ENCODE measurements around the gene CMTR1.
A peak's percentile ranks its signal among the peaks of the same experiment; 100 is the strongest.

The CMTR1 gene

DNA sequence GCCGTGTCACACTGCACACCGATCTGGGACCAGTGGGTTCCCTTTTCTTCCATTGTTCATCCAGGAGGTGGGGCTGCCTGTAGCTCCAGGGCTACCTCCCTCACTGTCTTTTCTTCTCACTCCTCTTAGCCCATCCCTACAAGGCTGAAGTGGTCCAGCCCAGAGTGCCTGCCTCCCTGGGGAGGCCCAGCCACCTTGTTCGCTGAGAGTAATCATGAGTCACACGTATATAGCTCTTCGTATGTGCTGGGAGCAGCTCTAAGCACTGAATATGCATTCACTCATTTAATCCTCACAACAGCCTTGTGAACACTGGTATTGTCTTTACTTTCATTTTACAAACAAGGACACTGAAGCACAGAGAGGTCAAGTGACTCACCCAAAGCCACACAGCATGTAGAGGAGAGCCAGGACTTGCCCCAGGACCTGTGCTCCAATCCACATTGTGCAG, 81.3 kb downstream of the CMTR1 start:
- DNase-seq: peak; percentile 69 to 72

DNA sequence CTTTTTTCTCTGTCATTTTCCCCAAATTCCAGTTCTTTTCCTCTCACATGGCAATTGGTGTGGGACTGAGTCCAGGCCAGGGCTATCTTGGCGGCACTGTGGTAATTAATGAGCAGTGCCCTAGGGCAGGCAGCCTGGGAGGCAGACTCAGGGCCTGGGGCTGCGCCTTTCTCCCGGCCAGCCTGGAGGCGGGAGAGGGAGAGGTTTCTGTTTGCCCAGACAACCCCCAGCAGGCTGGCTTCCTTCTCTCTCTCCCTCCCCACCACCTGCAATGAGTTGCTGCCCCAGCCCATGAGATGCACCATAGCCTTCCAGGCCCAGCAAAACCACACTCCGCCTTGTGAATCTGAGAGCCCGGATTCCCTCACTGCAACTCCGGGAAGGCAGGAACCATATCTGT, 81.8 kb downstream of the CMTR1 start:
- no peak for DNase-seq

DNA sequence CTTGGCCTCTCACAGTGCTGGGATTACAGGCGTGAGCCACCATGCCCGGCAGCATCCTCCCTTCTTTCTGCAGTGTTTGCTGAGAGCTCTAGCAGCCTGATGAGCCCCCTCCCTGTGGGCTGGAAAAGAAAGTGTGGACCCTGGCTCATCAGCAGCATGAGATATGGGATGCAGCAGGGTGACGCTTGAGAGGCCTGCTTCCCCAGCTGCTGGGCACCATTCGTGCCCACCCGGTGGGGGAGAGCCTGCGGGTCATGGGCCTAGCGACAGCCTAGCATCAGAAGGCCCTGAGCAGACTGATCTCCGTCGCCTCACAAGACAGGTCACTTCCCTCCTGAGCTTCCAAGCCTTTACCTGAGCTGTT, 82.7 kb downstream of the CMTR1 start:
- DNase-seq: no peak

DNA sequence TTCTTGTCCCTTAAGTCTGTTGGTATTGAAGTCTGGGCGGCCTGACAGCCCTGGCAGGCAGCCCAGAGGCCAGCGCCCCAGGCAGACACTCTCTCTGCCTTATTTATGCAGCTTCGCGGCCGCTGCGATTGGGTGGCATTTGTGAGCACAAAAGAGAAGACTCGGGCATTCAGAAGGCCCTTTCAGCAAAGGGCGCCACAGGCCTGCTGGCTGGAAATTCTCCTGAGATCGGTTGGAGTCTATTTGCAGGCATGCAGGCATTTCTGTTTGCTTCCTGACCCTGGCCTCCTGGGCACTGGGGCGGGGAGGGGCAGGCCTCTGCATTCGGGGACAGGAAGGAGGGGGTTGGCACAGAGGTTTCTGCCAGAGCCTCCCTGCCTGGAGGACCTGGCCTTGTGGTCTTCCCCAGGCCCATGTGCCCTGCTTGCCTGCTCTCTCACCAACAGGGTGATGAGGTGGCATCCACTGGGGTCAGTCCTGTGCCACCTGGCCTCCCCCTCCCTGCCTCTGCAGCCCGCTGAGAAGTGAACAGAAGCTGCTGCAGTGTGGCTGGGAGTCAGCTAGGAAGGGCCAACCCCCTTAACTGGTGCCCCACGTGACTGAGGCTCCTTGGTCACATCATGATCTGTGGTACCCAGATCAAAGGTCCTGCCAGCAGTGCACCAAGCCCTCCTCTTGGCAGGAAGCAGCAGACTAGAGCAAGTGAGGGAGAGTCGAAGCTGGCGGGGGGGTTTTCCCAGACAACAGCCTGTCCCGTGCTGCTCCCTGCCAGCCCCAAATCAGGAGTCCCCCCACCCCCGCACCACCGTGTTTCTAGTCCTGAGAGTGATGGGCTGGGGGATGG, 83.3 kb downstream of the CMTR1 start:
- peak; percentile 86 to 87 for DNase-seq

DNA sequence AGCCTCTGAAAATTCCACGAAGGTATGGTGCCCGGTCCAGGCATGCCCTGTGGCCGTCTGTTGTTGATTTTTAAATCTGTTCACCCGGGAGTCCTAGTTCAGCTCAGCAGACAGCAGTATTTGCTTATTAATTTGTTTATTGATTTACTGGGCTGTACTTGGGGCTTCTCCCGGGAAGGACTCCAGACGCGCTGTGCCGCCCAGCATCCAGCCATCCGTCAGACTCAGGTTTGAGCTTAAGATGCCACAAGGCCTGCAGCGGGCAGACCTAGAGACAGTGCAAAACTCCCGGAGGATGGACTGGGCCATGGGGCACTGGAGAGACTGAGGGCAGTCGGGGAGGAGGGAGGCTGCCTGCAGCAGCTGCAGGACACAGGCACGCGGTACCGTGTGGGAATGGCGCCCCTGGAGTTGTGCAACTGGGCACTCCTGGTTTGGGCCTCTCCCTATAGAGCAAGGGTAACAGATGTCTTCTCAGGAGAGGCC, 83.9 kb downstream of the CMTR1 start:
- no peak for DNase-seq

DNA sequence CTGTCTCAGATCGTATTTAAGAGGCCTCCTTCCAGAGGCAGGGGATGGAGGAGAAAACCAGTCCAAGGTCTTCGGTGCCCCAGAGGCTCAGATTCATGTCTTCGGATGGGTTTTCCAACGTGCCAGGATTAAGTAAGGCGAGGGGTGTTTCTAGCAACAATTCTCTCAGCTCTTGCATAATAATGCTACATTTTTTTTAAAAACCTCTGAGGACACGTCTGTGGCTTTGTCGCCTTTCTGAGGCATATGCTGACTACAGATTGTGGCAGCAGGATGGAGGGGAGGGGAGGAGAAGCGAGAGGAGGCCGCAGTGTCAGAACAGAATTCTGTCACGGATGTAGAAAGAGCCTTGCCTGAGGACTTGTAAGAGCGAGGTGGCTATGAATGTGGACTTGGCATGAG, 84.4 kb downstream of the CMTR1 start:
- DNase-seq: peak; percentile 77 to 80

DNA sequence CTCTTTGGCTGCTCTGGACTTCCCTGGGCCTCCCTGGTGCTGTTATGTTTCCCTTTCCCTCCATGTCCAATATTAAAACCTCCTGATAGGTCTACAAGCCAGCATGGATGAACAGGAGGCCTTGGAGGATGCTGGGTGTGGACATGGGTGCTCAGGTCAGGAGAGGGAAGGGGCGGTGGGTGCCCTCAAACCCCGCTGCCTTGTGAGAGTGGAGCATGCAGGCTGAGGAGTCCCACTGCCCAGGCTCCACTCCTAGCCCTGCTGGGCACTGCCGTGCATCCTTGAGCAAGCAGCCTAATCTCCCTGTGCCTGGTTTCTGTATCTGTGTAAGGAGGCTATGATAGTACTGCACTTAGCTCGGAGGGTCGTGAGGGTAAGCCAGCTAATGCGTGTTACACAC, 85.1 kb downstream of the CMTR1 start:
- DNase-seq: no peak

DNA sequence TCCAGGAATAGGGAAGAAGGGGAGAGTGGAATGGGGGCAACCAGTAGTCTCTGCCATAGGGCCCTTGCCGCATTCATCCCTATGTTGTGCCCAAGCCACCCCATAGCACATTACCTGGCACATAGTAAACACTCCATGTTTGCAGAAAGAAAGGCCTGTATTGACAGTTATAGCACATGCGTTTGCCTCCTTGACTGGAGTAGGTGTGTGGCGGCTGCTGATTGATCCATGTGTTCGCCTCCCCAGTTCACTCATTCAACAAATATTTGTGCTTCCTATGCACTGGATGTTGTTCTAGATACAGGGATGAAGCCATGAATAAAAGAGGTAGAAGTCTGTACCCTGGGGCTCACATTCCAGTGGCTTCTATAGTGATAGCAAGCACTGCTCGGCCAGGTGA, 86.4 kb downstream of the CMTR1 start:
- no peak for DNase-seq

DNA sequence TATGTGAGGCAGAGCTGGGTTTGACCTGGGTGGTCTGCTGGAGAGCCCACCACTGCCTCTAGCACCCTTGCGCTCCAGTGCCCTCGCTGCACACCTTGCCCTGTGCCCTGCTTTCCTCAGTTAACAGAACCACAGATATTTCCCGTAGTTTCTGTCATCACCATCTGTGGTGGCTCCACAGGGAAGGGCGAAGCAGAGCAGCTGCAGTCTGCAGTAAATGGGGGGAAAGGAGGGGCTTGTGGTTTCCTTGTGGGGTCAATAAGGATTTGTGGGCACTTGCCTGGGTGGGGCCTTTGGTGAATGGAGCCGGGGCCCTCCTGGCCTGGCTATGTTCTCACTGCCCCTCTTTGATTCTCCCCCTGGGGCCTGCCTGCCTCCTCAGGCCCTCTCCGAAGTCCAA, 87.9 kb downstream of the CMTR1 start:
- DNase-seq: no peak

DNA sequence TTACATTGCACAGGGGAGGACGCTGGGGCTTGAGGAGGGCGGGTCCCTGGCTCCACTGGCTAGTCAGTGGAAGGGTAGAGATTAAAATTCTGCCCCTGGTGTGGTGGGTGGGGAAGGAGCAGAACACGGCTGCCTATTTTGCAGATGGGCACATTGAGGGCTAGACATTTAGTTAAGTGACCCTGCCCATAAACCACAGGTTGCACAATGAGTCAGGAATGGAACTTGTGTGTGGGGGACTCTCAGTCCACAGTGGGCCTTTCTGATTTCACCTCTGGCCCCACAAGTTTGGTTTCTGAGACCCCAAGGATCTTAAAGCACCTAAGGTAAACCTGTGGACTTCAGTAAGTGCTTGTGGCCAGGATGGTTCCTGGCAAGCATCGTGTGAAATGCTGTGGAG, 88.7 kb downstream of the CMTR1 start:
- no peak for DNase-seq

DNA sequence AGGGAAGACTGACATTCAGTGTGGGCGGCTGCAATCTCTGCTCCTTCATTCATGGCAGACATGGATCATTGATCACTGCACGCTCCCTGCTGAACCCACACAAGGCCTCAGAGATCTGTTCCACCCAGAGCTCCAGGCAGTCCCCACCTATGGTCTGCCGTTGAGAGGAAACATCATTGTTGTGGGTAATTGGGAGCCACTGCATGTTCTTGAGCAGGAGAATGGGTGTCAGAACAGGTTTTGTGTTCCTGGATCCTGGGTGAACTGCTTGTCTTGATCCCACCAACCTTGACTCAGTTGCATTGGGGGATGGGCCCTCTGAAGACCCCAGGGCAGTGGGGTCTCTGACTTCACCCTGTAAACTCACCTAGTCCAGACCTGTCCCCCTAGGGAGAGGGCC, 89.8 kb downstream of the CMTR1 start:
- DNase-seq: no peak

DNA sequence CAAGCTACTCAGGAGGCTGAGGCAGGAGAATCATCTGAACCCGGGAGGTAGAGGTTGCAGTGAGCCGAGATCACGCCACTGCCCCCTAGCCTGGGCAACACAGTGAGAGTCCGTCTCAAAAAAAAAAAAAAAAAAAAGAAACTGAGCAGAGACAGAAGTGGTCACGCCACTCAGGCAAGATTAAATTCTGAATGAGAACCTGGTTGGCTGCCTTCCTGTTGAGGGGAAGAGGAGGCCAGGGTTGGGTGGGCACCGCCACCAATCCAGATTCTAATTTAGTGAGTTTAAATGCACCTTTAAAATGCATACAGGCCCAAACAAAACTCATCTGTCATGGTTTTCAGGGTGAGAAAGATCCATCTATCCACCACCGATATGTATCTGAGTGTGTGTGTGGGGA, 90.4 kb downstream of the CMTR1 start:
- DNase-seq: no peak

DNA sequence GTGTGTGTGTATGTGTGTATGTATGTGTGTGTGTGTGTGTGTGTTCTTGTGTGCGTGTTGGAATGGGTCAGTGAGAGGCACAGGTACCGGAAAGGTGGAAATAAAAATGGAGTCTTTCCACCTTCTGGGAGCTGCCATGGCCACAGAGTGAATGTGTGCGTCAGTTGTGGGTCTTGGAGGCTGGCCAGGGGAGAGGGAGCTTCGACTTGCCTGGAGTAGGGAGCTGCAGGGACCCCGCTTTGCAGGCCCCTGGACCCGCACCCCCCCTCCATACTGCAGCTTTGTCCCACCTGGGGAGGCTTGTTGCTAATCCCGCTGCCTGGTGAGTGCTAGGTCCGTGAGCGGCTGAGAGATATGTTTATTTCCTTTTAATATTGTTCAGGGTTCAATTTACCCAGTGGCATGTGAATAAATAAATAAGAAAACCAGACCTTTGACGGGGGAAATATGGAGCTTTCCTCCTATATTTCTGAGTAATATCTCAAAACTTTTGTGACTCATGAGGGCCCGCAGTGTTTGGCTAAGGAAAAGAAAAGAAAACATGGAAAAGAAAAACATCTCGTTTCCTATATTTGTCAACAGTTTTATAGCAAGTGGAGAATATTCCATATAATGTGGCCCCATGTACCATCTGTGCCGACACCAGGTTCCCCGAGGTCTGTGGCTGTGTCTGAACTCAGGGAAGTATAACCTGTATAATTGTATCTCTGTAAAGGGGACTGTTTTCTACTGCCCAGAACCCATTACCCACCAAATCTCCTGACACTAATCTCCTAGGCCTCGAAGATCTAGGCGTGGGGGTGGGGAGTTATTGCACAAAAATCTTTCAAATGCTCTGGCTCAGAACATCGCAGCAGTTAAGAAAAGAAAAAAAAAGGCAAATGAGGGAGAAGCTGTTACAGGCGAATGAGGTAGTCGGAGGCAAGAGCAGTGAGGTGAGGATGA, 91.3 kb downstream of the CMTR1 start:
- no peak for DNase-seq

DNA sequence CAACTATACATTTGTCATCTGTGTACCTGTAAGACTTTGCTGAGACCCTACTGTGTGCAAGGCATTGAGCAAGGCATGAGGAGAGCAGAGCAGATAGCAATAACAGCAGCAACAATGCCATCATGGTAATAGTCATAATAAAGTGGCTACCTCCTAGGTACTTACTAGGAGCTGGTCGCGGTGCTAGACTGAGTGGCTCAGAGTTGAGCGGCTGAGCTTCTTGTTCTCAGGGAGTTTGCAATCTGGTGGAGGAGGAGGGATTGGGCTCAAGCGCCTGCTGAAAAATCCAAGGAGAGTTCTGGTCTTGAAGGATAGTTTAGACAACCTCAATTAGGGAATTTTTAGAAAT, 91.9 kb downstream of the CMTR1 start:
- DNase-seq: no peak

DNA sequence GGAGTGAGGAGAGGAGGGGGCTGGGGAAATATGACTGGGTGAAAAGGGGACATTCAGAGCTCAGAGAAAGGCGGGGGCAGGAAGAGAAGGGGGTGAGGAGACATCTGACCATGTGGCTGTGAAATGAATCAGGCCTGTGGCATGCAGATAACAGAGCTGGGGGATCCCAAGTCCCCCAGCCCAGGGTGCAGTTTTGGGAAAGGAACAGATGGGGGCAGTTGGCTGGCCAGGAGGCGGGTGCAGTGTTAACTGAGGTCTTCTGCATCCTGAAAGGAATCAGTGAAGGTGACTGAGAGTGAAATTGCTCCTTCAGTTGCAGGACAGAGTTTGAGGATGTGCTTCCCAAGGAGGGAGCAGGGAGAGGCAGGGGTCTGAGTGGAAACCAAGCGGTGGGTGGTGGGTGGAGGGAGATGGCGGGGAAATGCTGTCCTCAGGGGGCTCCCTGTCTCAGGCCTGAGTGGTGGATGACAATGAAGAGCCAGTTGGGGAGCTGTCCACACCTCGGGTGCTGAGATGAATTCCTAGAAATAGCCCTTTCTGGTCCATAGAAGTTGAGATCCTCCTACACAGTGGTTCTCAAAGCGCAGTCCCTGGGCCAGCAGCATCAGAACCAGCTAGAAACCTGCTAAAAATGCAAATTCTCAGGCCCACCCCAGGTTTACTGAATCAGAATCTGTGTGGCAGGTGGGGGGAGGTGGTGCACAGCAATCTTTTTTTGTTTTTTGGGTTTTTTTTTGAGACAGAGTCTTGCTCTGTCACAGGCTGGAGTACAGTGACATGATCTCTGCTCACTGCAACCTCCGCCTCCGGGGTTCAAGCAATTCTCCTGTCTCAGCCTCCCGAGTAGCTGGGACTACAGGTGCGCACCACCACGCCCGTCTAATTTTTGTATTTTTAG, 92.7 kb downstream of the CMTR1 start:
- DNase-seq: no peak

DNA sequence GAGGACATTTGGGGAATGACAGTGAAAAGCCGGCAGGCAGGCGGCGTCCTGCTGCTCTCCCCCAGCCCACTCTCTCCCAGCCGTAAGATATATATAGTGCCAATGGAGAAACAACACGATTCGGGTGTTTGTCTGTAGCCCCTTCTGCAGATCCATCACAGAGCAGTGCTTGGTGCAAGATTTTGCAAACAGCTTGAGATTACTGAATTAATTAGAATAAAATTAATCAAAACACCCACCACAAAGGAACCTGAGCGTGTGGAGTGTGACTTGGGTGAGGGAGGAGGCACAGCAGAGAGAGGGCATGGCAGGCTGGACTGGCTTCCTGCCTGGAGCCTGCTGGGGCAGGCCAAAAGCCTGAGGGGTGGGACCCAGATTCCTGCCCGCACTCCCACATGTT, 95.5 kb downstream of the CMTR1 start:
- no peak for DNase-seq

DNA sequence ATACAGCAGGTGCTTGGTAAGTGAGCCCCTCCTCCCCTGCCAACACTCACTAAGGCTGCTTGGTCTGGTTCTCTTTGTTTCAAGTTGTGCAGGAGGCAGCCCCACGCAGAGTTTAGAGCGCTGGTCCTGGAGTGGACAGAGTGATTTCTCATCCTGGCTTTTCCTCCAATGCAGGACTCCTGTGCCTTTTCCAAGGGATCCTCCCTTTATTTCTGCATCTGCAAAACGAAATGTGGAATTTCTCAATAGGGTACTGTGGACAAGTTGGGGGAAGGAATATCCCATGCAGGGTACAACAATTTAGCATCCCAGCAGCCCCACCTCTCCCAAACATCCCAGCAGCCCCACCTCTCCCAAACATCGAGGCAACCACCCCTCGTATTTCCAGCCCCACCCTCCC, 97.3 kb downstream of the CMTR1 start:
- DNase-seq: no peak

DNA sequence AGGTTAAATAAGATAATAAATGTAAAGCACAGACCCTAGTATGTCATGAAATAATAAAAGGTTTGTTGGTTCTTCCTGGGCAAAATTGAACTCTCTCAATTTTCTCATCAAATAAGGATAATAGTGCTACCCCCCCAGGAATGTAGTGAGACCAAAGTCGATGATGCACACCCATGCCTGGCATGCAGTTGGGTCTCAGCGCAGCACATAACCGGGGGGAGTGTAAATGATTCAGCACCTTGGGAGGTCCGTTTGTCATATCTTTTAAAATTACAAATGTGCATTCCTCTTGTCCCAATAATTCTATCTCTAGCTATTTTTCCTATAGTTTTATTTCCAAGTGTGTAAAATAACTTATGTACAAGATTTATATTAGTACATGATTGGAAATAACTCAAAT, 98.0 kb downstream of the CMTR1 start:
- DNase-seq: no peak

Data from activated T-cell treated with anti-CD3 and anti-CD28 coated beads, Interleukin-2, amount 50 U/mL, for 48 hours (primary cell).